OCI-LY3 (cell line): ENCODE results near the gene SERPINA1.

ENCODE experiments used
- CTCF ChIP-seq: fragments of 200-600, 300-600 bp; sonication (generic); IDR thresholded peaks from 2 replicates; pipeline ENCODE4 v1.5.1; 2014; ENCODE audit warnings: antibody characterized with exemption, low read length, low read depth
- EZH2phosphoT487 ChIP-seq: fragments of 200-600 bp; shearing (Covaris generic); IDR thresholded peaks from 2 replicates; pipeline ENCODE4 v1.6.1; 2018; ENCODE audit warnings: antibody characterized with exemption, mixed run types, low read depth

- no peak for TF ChIP-seq CTCF
- TF ChIP-seq EZH2phosphoT487, result no peak
Measured at GRCh38 chr14:94426526-94426925, 38.1 kb upstream of the SERPINA1 start.
